GM12892 (cell line): Measurements from ENCODE around the gene OLFM1.
"Not testable (repeated sequence)": the region's sequence is repeated elsewhere in the genome, so short reads cannot be mapped to it uniquely, and the experiment has no call there.

ENCODE experiments used
- POLR2A ChIP-seq: IDR thresholded peaks from 2 replicates; pipeline ENCODE4 v1.6.1; 2011; ENCODE audit warnings: low read depth, low read length, control low read depth
- TAF1 ChIP-seq: IDR thresholded peaks from 2 replicates; pipeline ENCODE4 v1.6.1; 2011; ENCODE audit warnings: low read depth, mild to moderate bottlenecking, control low read depth, low read length, borderline replicate concordance

- TF ChIP-seq POLR2A, TAF1: not testable (repeated sequence)
These were observed 62.4 kb downstream of the OLFM1 start for GRCh38 chr9:135149901-135150300.
